A549 (cell line): ENCODE results near the gene CNTF. TPM values are rescaled to one million over a fixed set of nuclear protein-coding genes. Genes with fewer than 3 reads are reported as not detected.

ENCODE experiments used
- ATAC-seq, 2 experiments: fragments of 200-7000 bp in 1 of 2; fragments of >200 bp in 1 of 2; cut with Nextera tagmentation in 1 of 2; cut with Tn5 transposase in 1 of 2; 3 replicates each; pipeline versions ENCODE4 v1.8.0 to v1.9.1; 2018 to 2020; ENCODE audit warnings: mild to moderate bottlenecking in 1 of 2, moderate library complexity in 1 of 2
- CTCF ChIA-PET: fragments of 300-600 bp; sonication (Branson Sonifier 250); formaldehyde crosslinking; extraction: SDS; loops from one replicate; lab custom pipeline; 2021; ENCODE audit warnings: antibody characterized with exemption, inconsistent platforms; lab: Yijun Ruan, JAX
- POLR2A ChIA-PET: fragments of 350-600 bp; formaldehyde crosslinking; extraction: SDS; loops from one replicate; lab custom pipeline; 2021; ENCODE audit warnings: antibody characterized with exemption, inconsistent platforms; lab: Yijun Ruan, JAX
- DNase-seq, 2 experiments: peaks; one replicate each; pipeline versions ENCODE4 v3.0.0 to v3.0.0-alpha.2; 2011 to 2016; ENCODE audit warnings: low read depth in 1 of 2, low spot score in 1 of 2
- FAIRE-seq: peaks from 2 replicates; lab custom pipeline; 2011; peaks lifted over from hg19 to GRCh38; lab: Jason Lieb, UNC
- H3K27ac ChIP-seq, 2 experiments: fragments of >200 bp; sonication (Bioruptor Twin); formaldehyde crosslinking; 3 replicates each; pipeline ENCODE4 v1.5.1; 2016 to 2017
- H3K4me1 ChIP-seq: fragments of >200 bp; sonication (Bioruptor Twin); formaldehyde crosslinking; 3 replicates; pipeline ENCODE4 v1.6.1; 2016
- H3K4me2 ChIP-seq: fragments of >200 bp; sonication (Bioruptor Twin); formaldehyde crosslinking; 3 replicates; pipeline ENCODE4 v1.6.1; 2016
- H3K4me3 ChIP-seq: fragments of >200 bp; sonication (Bioruptor Twin); formaldehyde crosslinking; 3 replicates; pipeline ENCODE4 v1.5.1; 2016
- H3K9me3 ChIP-seq: fragments of >200 bp; sonication (Bioruptor Twin); formaldehyde crosslinking; 3 replicates; pipeline ENCODE4 v1.6.1; 2016
- ATOH8 ChIP-seq: fragments of 250-450 bp; sonication (Bioruptor Pico); IDR thresholded peaks from 2 replicates; pipeline ENCODE4 v1.5.0; 2020; ENCODE audit warnings: low read depth, mild to moderate bottlenecking, moderate library complexity
- BCL3 ChIP-seq: fragments of >200 bp; sonication (Bioruptor Twin); formaldehyde crosslinking; IDR thresholded peaks from 3 replicates; pipeline ENCODE4 v1.6.1; 2016
- CEBPB ChIP-seq, 2 experiments: fragments of >200 bp in 1 of 2; sonication (Bioruptor Twin) in 1 of 2; formaldehyde crosslinking in 1 of 2; IDR thresholded peaks; 2 replicates each; pipeline ENCODE4 v1.6.1; 2012 to 2016
- CHD2 ChIP-seq: fragments of 150-350 bp; IDR thresholded peaks from 2 replicates; pipeline ENCODE4 v1.6.1; 2014; ENCODE audit warnings: low read length; ENCODE audit not compliant: partially characterized antibody
- EHMT2 ChIP-seq: fragments of 200-600 bp; sonication (generic); IDR thresholded peaks from 2 replicates; pipeline ENCODE4 v1.6.1; 2016; ENCODE audit warnings: antibody characterized with exemption, low read depth, mild to moderate bottlenecking, moderate library complexity
- FOSL2 ChIP-seq, 2 experiments: fragments of 450-650 bp in 1 of 2; fragments of >200 bp in 1 of 2; sonication (Bioruptor Twin) in 1 of 2; formaldehyde crosslinking; IDR thresholded peaks; 2 replicates each; pipeline versions ENCODE4 v1.5.0 to v1.6.1; 2016 to 2020; ENCODE audit warnings: mild to moderate bottlenecking in 1 of 2, moderate library complexity in 1 of 2
- FOXS1 ChIP-seq: fragments of 250-450 bp; sonication (Bioruptor Pico); IDR thresholded peaks from 2 replicates; pipeline ENCODE4 v1.5.0; 2020; ENCODE audit warnings: mild to moderate bottlenecking, moderate library complexity
- GATA3 ChIP-seq: IDR thresholded peaks from 2 replicates; pipeline ENCODE4 v1.6.1; 2012; ENCODE audit warnings: borderline replicate concordance
- HEYL ChIP-seq: fragments of 250-450 bp; sonication (Bioruptor Pico); IDR thresholded peaks from 2 replicates; pipeline ENCODE4 v1.8.0; 2021; ENCODE audit warnings: mild to moderate bottlenecking, moderate library complexity
- HOXA7 ChIP-seq: fragments of 250-450 bp; sonication (Bioruptor Pico); IDR thresholded peaks from 2 replicates; pipeline ENCODE4 v1.5.0; 2020; ENCODE audit warnings: mild to moderate bottlenecking, moderate library complexity
- HOXB5 ChIP-seq: fragments of 250-450 bp; sonication (Bioruptor Pico); IDR thresholded peaks from 2 replicates; pipeline ENCODE4 v1.5.0; 2020; ENCODE audit warnings: mild to moderate bottlenecking, moderate library complexity
- MAZ ChIP-seq: fragments of 150-350 bp; IDR thresholded peaks from 2 replicates; pipeline ENCODE4 v1.6.1; 2014; ENCODE audit warnings: antibody characterized with exemption, low read depth, low read length, borderline replicate concordance
- NPAS2 ChIP-seq: fragments of 250-450 bp; sonication (Bioruptor Pico); IDR thresholded peaks from 2 replicates; pipeline ENCODE4 v1.8.0; 2022; ENCODE audit warnings: mild to moderate bottlenecking, moderate library complexity, borderline replicate concordance
- RAD21 ChIP-seq, 2 experiments: fragments of >200 bp in 1 of 2; sonication (Bioruptor Twin) in 1 of 2; formaldehyde crosslinking in 1 of 2; IDR thresholded peaks in 1 of 2; conservative IDR thresholded peaks in 1 of 2; 2 replicates in 1 of 2; 3 replicates in 1 of 2; pipeline ENCODE4 v1.6.1; 2012 to 2018; ENCODE audit warnings: inconsistent platforms in 1 of 2
- RARB ChIP-seq: fragments of 250-450 bp; sonication (Bioruptor Pico); IDR thresholded peaks from 2 replicates; pipeline ENCODE4 v1.8.0; 2021; ENCODE audit warnings: mild to moderate bottlenecking, moderate library complexity
- RFX5 ChIP-seq: fragments of 450-650 bp; IDR thresholded peaks from 2 replicates; pipeline ENCODE4 v1.7.1; 2014; ENCODE audit warnings: antibody characterized with exemption, mild to moderate bottlenecking, moderate library complexity
- TP53 ChIP-seq: fragments of 250-450 bp; sonication (Bioruptor Pico); IDR thresholded peaks from 2 replicates; pipeline ENCODE4 v1.5.0; 2021; ENCODE audit warnings: mild to moderate bottlenecking, moderate library complexity
- USF2 ChIP-seq: fragments of 450-650 bp; IDR thresholded peaks from 2 replicates; pipeline ENCODE4 v1.6.1; 2014; ENCODE audit warnings: antibody characterized with exemption
- ZSCAN20 ChIP-seq: fragments of 250-450 bp; sonication (Bioruptor Pico); IDR thresholded peaks from 2 replicates; pipeline ENCODE4 v1.8.0; 2022; ENCODE audit warnings: mild to moderate bottlenecking, moderate library complexity
- WGBS: methylation state at CpG from one replicate; pipeline ENCODE4 v1.1.6; 2017; ENCODE audit errors: missing lambda C conversion rate; 5-methylcytosine and 5-hydroxymethylcytosine counted together
- polyA plus RNA-seq, 4 experiments: library from polyadenylated mRNA; depleted of rRNA in 3 of 4; stranded (reverse); fragments of >200 nt; fragmentation: RNase III in 1 of 4; extraction: RNeasy Plus Mini Kit Qiagen cat#74134 plus additional on column Dnase treatment in 1 of 4; gene quantifications; 2 replicates in 3 of 4; 3 replicates in 1 of 4; pipeline ENCODE4 v1.2.3, GENCODE V29; 2011 to 2017
- TF ChIP-seq, protein P1 (sequence below): fragments of 250-450 bp; sonication (Bioruptor Pico); IDR thresholded peaks from 2 replicates; pipeline ENCODE4 v1.5.0; 2021; ENCODE audit warnings: mild to moderate bottlenecking, moderate library complexity, borderline replicate concordance
- TF ChIP-seq, protein P2 (sequence below): fragments of 150-350 bp; IDR thresholded peaks from 2 replicates; pipeline ENCODE4 v1.6.1; 2014; ENCODE audit warnings: low read depth, mild to moderate bottlenecking, low read length

CNTF gene
- polyA plus RNA-seq, 2 of the 4 experiments (the other 2 are of a cell fraction) = 1.3 TPM

GRCh38 chr11:58654908-58655296, 32.4 kb downstream of the CNTF start:
- ATAC-seq (no peak), DNase-seq (no peak), FAIRE-seq (no peak)
- no peak for TF ChIP-seq ATOH8 (CRISPR knock-in tag)
- TF ChIP-seq BCL3 = no peak
- no peak for TF ChIP-seq FOXS1 (CRISPR knock-in tag)
- TF ChIP-seq, protein P1, sequence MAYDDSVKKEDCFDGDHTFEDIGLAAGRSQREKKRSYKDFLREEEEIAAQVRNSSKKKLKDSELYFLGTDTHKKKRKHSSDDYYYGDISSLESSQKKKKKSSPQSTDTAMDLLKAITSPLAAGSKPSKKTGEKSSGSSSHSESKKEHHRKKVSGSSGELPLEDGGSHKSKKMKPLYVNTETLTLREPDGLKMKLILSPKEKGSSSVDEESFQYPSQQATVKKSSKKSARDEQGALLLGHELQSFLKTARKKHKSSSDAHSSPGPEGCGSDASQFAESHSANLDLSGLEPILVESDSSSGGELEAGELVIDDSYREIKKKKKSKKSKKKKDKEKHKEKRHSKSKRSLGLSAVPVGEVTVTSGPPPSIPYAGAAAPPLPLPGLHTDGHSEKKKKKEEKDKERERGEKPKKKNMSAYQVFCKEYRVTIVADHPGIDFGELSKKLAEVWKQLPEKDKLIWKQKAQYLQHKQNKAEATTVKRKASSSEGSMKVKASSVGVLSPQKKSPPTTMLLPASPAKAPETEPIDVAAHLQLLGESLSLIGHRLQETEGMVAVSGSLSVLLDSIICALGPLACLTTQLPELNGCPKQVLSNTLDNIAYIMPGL (CRISPR knock-in tag) = no peak
- TF ChIP-seq RFX5 = no peak
- TF ChIP-seq HOXA7 = no peak
- no peak for TF ChIP-seq MAZ
- TF ChIP-seq, protein P2, sequence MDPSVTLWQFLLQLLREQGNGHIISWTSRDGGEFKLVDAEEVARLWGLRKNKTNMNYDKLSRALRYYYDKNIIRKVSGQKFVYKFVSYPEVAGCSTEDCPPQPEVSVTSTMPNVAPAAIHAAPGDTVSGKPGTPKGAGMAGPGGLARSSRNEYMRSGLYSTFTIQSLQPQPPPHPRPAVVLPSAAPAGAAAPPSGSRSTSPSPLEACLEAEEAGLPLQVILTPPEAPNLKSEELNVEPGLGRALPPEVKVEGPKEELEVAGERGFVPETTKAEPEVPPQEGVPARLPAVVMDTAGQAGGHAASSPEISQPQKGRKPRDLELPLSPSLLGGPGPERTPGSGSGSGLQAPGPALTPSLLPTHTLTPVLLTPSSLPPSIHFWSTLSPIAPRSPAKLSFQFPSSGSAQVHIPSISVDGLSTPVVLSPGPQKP = no peak
- no peak for TF ChIP-seq RARB (CRISPR knock-in tag)
- no peak for TF ChIP-seq CEBPB (IDR thresholded peaks at IDR 0.05)
- no peak for TF ChIP-seq NPAS2 (CRISPR knock-in tag)
- no peak for TF ChIP-seq USF2
- no peak for TF ChIP-seq HEYL (CRISPR knock-in tag)
- TF ChIP-seq FOSL2 (IDR thresholded peaks at IDR 0.05) = no peak
- no peak for TF ChIP-seq FOSL2 (CRISPR knock-in tag; IDR thresholded peaks at IDR 0.05)
- TF ChIP-seq ZSCAN20 (CRISPR knock-in tag) = no peak
- TF ChIP-seq RAD21 (conservative IDR thresholded peaks at IDR 0.05 in 1 of 2, IDR thresholded peaks at IDR 0.05 in 1 of 2) = no peak
- TF ChIP-seq GATA3 = no peak
- TF ChIP-seq EHMT2 = no peak
- no peak for TF ChIP-seq HOXB5 (CRISPR knock-in tag)
- TF ChIP-seq CHD2 = no peak
- Histone ChIP-seq H3K27ac (no peak overlapping the region), H3K4me1 (peaks cover 9% of the 10 kb centered on the region; the same call in 1 of the 3 replicates), H3K4me2 (no peak overlapping the region), H3K4me3 (no peak overlapping the region), H3K9me3 (no peaks in the 10 kb centered on the region)
- CTCF ChIA-PET = interaction anchor here (1.0 to 4.9 kb wide), 11 partner anchors 16 to 503 kb away, joined by 3 to 36 read pairs (median 5); no protein-coding TSS in a partner anchor
- 89% methylated on average over 1 of the region's 1 CpG for whole genome bisulfite sequencing
- POLR2A ChIA-PET = no interaction called here

GRCh38 chr11:58656348-58656747, 33.9 kb downstream of the CNTF start:
- DNase-seq (no peak), ATAC-seq (no peak), FAIRE-seq (no peak)
- H3K4me1 ChIP-seq = peaks cover 9% of the 10 kb centered on the region; the same call in 1 of the 3 replicates
- CTCF ChIA-PET = interaction anchor here (1.2 to 2.6 kb wide), 4 partner anchors 15 to 502 kb away, joined by 3 to 11 read pairs (median 7); no protein-coding TSS in a partner anchor
- WGBS = 74% methylated on average over 2 of the region's 2 CpGs
- H3K27ac ChIP-seq = no peak overlapping the region
- no peaks in the 10 kb centered on the region for H3K9me3 ChIP-seq
- POLR2A ChIA-PET = no interaction called here
- no peak overlapping the region for H3K4me3 ChIP-seq
- H3K4me2 ChIP-seq = no peak overlapping the region
- TF ChIP-seq TP53 (CRISPR knock-in tag) (no peak), CEBPB (IDR thresholded peaks at IDR 0.05) (no peak)
